ENCODE measurements around the gene CREB5. TPM values are rescaled to one million over a fixed set of nuclear protein-coding genes. Genes with fewer than 3 reads are reported as not detected.

CREB5 gene
- total and polyA plus RNA-seq, 2 of the 13 experiments (the other 11 are each of a cell fraction or from before 2014, with no cell fraction given) = 0.38 to 0.71 TPM

DNA sequence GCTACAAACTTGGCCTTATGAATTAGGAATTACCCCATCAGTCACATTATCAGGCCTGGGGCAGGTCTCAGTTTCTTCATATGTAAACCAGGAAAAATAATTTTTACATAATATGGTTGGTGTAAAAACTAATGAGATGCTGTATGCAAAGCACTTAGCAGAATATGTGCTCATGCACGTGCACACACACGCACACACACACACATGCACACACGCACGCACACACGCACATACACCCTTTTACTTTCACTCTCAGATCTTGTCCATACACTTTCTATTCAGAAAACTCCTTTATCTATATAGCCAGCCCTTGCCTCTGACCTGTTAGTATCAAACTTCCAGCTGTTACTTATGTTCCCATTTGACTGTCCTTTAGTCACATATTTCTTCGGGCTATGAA is 92.7 kb downstream of the CREB5 start (continued):
- TF ChIP-seq, protein P1, sequence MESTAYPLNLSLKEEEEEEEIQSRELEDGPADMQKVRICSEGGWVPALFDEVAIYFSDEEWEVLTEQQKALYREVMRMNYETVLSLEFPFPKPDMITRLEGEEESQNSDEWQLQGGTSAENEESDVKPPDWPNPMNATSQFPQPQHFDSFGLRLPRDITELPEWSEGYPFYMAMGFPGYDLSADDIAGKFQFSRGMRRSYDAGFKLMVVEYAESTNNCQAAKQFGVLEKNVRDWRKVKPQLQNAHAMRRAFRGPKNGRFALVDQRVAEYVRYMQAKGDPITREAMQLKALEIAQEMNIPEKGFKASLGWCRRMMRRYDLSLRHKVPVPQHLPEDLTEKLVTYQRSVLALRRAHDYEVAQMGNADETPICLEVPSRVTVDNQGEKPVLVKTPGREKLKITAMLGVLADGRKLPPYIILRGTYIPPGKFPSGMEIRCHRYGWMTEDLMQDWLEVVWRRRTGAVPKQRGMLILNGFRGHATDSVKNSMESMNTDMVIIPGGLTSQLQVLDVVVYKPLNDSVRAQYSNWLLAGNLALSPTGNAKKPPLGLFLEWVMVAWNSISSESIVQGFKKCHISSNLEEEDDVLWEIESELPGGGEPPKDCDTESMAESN (CRISPR knock-in tag; conservative IDR thresholded peaks at IDR 0.05) = no peak
- TF ChIP-seq HNF4A (CRISPR knock-in tag; IDR thresholded peaks at IDR 0.05) = no peak
- no peak for TF ChIP-seq ZNF256 (CRISPR knock-in tag; conservative IDR thresholded peaks at IDR 0.05)
- TF ChIP-seq HMGA1 (CRISPR knock-in tag; conservative IDR thresholded peaks at IDR 0.05) = no peak

DNA sequence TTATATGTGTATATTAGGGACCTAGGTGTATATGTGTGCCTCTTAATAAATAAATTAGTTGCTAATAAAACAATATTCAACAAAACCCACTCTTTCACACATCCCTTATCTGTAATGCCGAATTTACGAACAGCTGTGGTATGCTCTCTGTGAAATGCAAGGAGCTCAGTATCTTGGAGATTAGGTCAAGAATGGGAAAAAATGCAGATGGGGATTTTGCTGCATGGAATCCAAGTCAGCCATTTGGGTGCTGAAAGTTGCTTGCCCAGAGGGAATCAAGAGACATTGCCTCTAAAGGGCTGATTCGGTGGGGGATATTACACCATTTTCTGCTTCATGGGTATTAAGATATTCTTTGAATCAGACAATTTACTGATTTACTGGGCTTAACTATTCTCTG is 93.5 kb downstream of the CREB5 start:
- FAIRE-seq (no peak), ATAC-seq (no peak), DNase-seq (ENCODE audit: low spot score) (no peak)
- Histone ChIP-seq H3K4me1 (ENCODE audit: insufficient read depth, low read length) (no peaks in the 10 kb centered on the region), H4K20me1 (ENCODE audit: insufficient read depth, low read length) (no peaks in the 10 kb centered on the region), H3K9me3 (ENCODE audit: low read length) (no peaks in the 10 kb centered on the region), H3K4me2 (ENCODE audit: low read depth, low read length) (no peak overlapping the region), H3K4me3 (replicated peaks in 1 of 3; ENCODE audit: insufficient read depth in 1 of 3, low read depth in 2 of 3, low read length in 3 of 3) (no peak overlapping the region), H3K79me2 (ENCODE audit: insufficient read depth, low read length) (no peaks in the 10 kb centered on the region), H3K36me3 (replicated peaks in 1 of 2; ENCODE audit: control insufficient read depth in 1 of 2, insufficient read depth in 2 of 2, low read length in 2 of 2) (no peaks in the 10 kb centered on the region), H2AFZ (ENCODE audit: low read length) (no peak overlapping the region), H3K27me3 (ENCODE audit: control insufficient read depth in 1 of 2, insufficient read depth in 2 of 2, low read length in 2 of 2) (no peaks in the 10 kb centered on the region), H3K9ac (ENCODE audit: insufficient read depth, low read depth, low read length) (no peak overlapping the region), H3K27ac (ENCODE audit: extremely low read length, insufficient read depth, low read length) (no peak overlapping the region)
- TF ChIP-seq ZNF710 (CRISPR knock-in tag; IDR thresholded peaks at IDR 0.05; ENCODE audit: borderline replicate concordance) (no peak), MLLT10 (CRISPR knock-in tag; IDR thresholded peaks at IDR 0.05) (no peak), ZBTB3 (CRISPR knock-in tag; IDR thresholded peaks at IDR 0.05; ENCODE audit: borderline replicate concordance, low read depth) (no peak), IKZF4 (CRISPR knock-in tag; IDR thresholded peaks at IDR 0.05; ENCODE audit: borderline replicate concordance, low read depth, not compliant biosample characterization) (no peak), ATF7 (IDR thresholded peaks at IDR 0.05) (no peak), ATF7 (CRISPR knock-in tag; IDR thresholded peaks at IDR 0.05) (no peak), ZNF468 (CRISPR knock-in tag; IDR thresholded peaks at IDR 0.05) (no peak)
- TF ChIP-seq, protein P2, sequence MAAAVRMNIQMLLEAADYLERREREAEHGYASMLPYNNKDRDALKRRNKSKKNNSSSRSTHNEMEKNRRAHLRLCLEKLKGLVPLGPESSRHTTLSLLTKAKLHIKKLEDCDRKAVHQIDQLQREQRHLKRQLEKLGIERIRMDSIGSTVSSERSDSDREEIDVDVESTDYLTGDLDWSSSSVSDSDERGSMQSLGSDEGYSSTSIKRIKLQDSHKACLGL (CRISPR knock-in tag; IDR thresholded peaks at IDR 0.05) = no peak
- BruUV-seq (replicated peaks) = no TSS peak
- ChIA-PET CTCF (ENCODE audit: low intra/inter-chr PET ratio, low total read pairs) (no interaction called here), POLR2A (no interaction called here)
- in situ Hi-C loops (cut with HindIII; ENCODE audit: extremely low pct_ligation_motif_present, low pct_unique_long_range_greater_than_20kb) (no loop called here), intact Hi-C loops (cut with micrococcal nuclease; ENCODE audit: unreplicated experiment) (no loop called here)
- 41% methylated on average over 3 of the region's 3 CpGs for WGBS (ENCODE audit: low lambda C conversion rate)
